HCT116 (cell line): ENCODE measurements around the gene SMIM41. TPM values are rescaled to one million over a fixed set of nuclear protein-coding genes. Genes with fewer than 3 reads are reported as not detected.

Source experiments
- ATAC-seq: fragments of 200-7000 bp; cut with Tn5 transposase; 2 replicates; pipeline ENCODE4 v1.9.1; 2020; ENCODE audit warnings: mild to moderate bottlenecking, moderate library complexity
- BruUV-seq: library from RNA; stranded (reverse); fragments of 400-500 nt; replicated peaks from 2 replicates; lab custom pipeline; 2021; lab: Mats Ljungman, UMichigan
- CTCF ChIA-PET: fragments of 300-600 bp; sonication (Branson Sonifier 250); formaldehyde crosslinking; loops from one replicate; lab custom pipeline; 2021; ENCODE audit warnings: antibody characterized with exemption; lab: Charles Lee
- POLR2A ChIA-PET: fragments of 300-600, 350-600 bp; sonication (Branson Sonifier 250); formaldehyde crosslinking; loops from one replicate; lab custom pipeline; 2021; ENCODE audit warnings: antibody characterized with exemption; lab: Charles Lee
- RAD21 ChIA-PET, 2 experiments: fragments of 300-600 bp; sonication (Branson Sonifier 250); formaldehyde crosslinking; loops; one replicate each; lab custom pipeline; 2023; ENCODE audit warnings: low total read pairs in 2 of 2; ENCODE audit not compliant: uncharacterized antibody in 2 of 2, unreplicated experiment in 2 of 2, low non-redundant PET in 1 of 2; lab: Charles Lee
- DNase-seq: peaks from one replicate; pipeline ENCODE4 v3.0.0-alpha.2; 2010; ENCODE audit warnings: low read depth, low spot score
- H2AFZ ChIP-seq: fragments of 200-600 bp; shearing (Covaris generic), sonication (generic); 2 replicates; pipeline ENCODE4 v1.6.1; 2017; ENCODE audit warnings: low read depth, mixed run types, mixed read lengths, antibody characterized with exemption, low read length; ENCODE audit not compliant: poor library complexity, severe bottlenecking
- H3K27ac ChIP-seq: 2 replicates; pipeline ENCODE4 v1.5.1; 2012; ENCODE audit warnings: low read depth, low read length
- H3K27me3 ChIP-seq: fragments of 200-600 bp; sonication (generic); 2 replicates; pipeline ENCODE4 v1.6.1; 2016; ENCODE audit warnings: mixed run types, low read length, mixed read lengths; ENCODE audit not compliant: insufficient read depth
- H3K36me3 ChIP-seq, 2 experiments: fragments of 200-500 bp in 1 of 2; fragments of 200-600 bp in 1 of 2; sonication (Bioruptor generic) in 1 of 2; sonication (generic) in 1 of 2; 2 replicates each; pipeline versions ENCODE4 v1.5.1 to v1.6.1; 2014 to 2016; ENCODE audit warnings: low read length in 2 of 2, inconsistent platforms in 1 of 2, mixed read lengths in 1 of 2, mixed run types in 1 of 2; ENCODE audit not compliant: insufficient read depth in 2 of 2, control insufficient read depth in 1 of 2
- H3K4me1 ChIP-seq, 2 experiments: fragments of 200-600 bp in 1 of 2; sonication (generic) in 1 of 2; 2 replicates each; pipeline versions ENCODE4 v1.5.1 to v1.6.1; 2012 to 2017; ENCODE audit warnings: low read length in 2 of 2, inconsistent platforms in 1 of 2, mild to moderate bottlenecking in 1 of 2, mixed read lengths in 1 of 2, mixed run types in 1 of 2, moderate library complexity in 1 of 2; ENCODE audit not compliant: insufficient read depth in 2 of 2, control insufficient read depth in 1 of 2
- H3K4me2 ChIP-seq: fragments of 200-600 bp; sonication (generic); 2 replicates; pipeline ENCODE4 v1.6.1; 2017; ENCODE audit warnings: mixed run types, low read length, mixed read lengths
- H3K4me3 ChIP-seq, 2 experiments: fragments of 200-600 bp in 1 of 2; sonication (generic) in 1 of 2; replicated peaks in 1 of 2; 2 replicates each; pipeline ENCODE4 v1.5.1; 2011 to 2016; ENCODE audit warnings: low read length in 2 of 2, control low read depth in 1 of 2, low read depth in 1 of 2, mild to moderate bottlenecking in 1 of 2, mixed read lengths in 1 of 2, mixed run types in 1 of 2
- H3K79me2 ChIP-seq: fragments of 200-600 bp; sonication (generic); 2 replicates; pipeline ENCODE4 v1.6.1; 2017; ENCODE audit warnings: mild to moderate bottlenecking, mixed run types, low read length, moderate library complexity, mixed read lengths; ENCODE audit not compliant: insufficient read depth
- H3K9ac ChIP-seq: fragments of 200-600 bp; sonication (generic); 2 replicates; pipeline ENCODE4 v1.6.1; 2016; ENCODE audit warnings: low read length, mixed read lengths
- H3K9me2 ChIP-seq: fragments of 200-600 bp; sonication (generic), shearing (Covaris generic); 2 replicates; pipeline ENCODE4 v1.6.1; 2017; ENCODE audit warnings: mixed run types, mild to moderate bottlenecking, moderate library complexity; ENCODE audit not compliant: insufficient read depth
- H3K9me3 ChIP-seq, 2 experiments: fragments of 200-500 bp in 1 of 2; fragments of 200-600 bp in 1 of 2; sonication (Bioruptor generic) in 1 of 2; sonication (generic) in 1 of 2; 2 replicates each; pipeline ENCODE4 v1.6.1; 2014 to 2017; ENCODE audit warnings: low read length in 2 of 2, mixed read lengths in 2 of 2, inconsistent platforms in 1 of 2, low read depth in 1 of 2, mild to moderate bottlenecking in 1 of 2, mixed run types in 1 of 2, moderate library complexity in 1 of 2; ENCODE audit not compliant: control insufficient read depth in 1 of 2, insufficient read depth in 1 of 2
- H4K20me1 ChIP-seq: fragments of 200-600 bp; sonication (generic), shearing (Covaris generic); 2 replicates; pipeline ENCODE4 v1.6.1; 2017; ENCODE audit warnings: mixed run types, mild to moderate bottlenecking, moderate library complexity; ENCODE audit not compliant: insufficient read depth
- ATF3 ChIP-seq: IDR thresholded peaks from 2 replicates; pipeline ENCODE4 v1.6.1; 2012
- CBX3 ChIP-seq: IDR thresholded peaks from 2 replicates; pipeline ENCODE4 v1.6.1; 2012; ENCODE audit warnings: low read depth
- CEBPB ChIP-seq: IDR thresholded peaks from 2 replicates; pipeline ENCODE4 v1.6.1; 2012; ENCODE audit warnings: low read depth
- CTCF ChIP-seq, 3 experiments: fragments of 200-600 bp in 1 of 3; sonication (generic) in 1 of 3; IDR thresholded peaks in 2 of 3; conservative IDR thresholded peaks in 1 of 3; 2 replicates each; pipeline ENCODE4 v1.5.1; 2012 to 2017; ENCODE audit warnings: low read depth in 2 of 3, low read length in 2 of 3, antibody characterized with exemption in 1 of 3, borderline replicate concordance in 1 of 3, control low read depth in 1 of 3, mild to moderate bottlenecking in 1 of 3, mixed read lengths in 1 of 3, mixed run types in 1 of 3, moderate library complexity in 1 of 3; ENCODE audit not compliant: insufficient read depth in 1 of 3
- EGR1 ChIP-seq: IDR thresholded peaks from 2 replicates; pipeline ENCODE4 v1.6.1; 2012; ENCODE audit warnings: low read depth
- ELF1 ChIP-seq: IDR thresholded peaks from 2 replicates; pipeline ENCODE4 v1.6.1; 2012; ENCODE audit warnings: low read depth, borderline replicate concordance
- EZH2 ChIP-seq: fragments of 200-600 bp; sonication (generic); IDR thresholded peaks from 2 replicates; pipeline ENCODE4 v1.6.1; 2017; ENCODE audit warnings: antibody characterized with exemption, mixed run types
- EZH2phosphoT487 ChIP-seq: fragments of 200-600 bp; IDR thresholded peaks from 2 replicates; pipeline ENCODE4 v1.6.1; 2018; ENCODE audit warnings: antibody characterized with exemption, borderline replicate concordance
- FOSL1 ChIP-seq: IDR thresholded peaks from 2 replicates; pipeline ENCODE4 v1.6.1; 2012; ENCODE audit warnings: low read depth
- MAX ChIP-seq: IDR thresholded peaks from 2 replicates; pipeline ENCODE4 v1.6.1; 2012
- POLR2A ChIP-seq: IDR thresholded peaks from 2 replicates; pipeline ENCODE4 v1.7.0; 2011; ENCODE audit warnings: borderline replicate concordance; ENCODE audit not compliant: insufficient read depth, insufficient read length; ENCODE audit errors: extremely low read depth
- POLR2AphosphoS5 ChIP-seq: IDR thresholded peaks from 2 replicates; pipeline ENCODE4 v1.6.1; 2011; ENCODE audit warnings: mild to moderate bottlenecking, low read depth, low read length, moderate library complexity
- RAD21 ChIP-seq: IDR thresholded peaks from 2 replicates; pipeline ENCODE4 v1.6.1; 2012; ENCODE audit warnings: low read depth, mild to moderate bottlenecking
- REST ChIP-seq: IDR thresholded peaks from 2 replicates; pipeline ENCODE4 v1.6.1; 2012; ENCODE audit warnings: low read depth
- SIN3A ChIP-seq: IDR thresholded peaks from 2 replicates; pipeline ENCODE4 v1.6.1; 2012; ENCODE audit warnings: low read depth
- TCF7L2 ChIP-seq: IDR thresholded peaks from 2 replicates; pipeline ENCODE4 v1.7.0; 2011; ENCODE audit warnings: borderline replicate concordance, inconsistent platforms; ENCODE audit not compliant: insufficient read depth, insufficient read length; ENCODE audit errors: extremely low read depth
- YY1 ChIP-seq: IDR thresholded peaks from 2 replicates; pipeline ENCODE4 v1.6.1; 2011; ENCODE audit warnings: low read length, low read depth, moderate library complexity, mild to moderate bottlenecking; ENCODE audit not compliant: insufficient replicate concordance; ENCODE audit errors: extremely low read depth
- ZBTB33 ChIP-seq: IDR thresholded peaks from 2 replicates; pipeline ENCODE4 v1.6.1; 2011; ENCODE audit warnings: mild to moderate bottlenecking, low read length, moderate library complexity; ENCODE audit not compliant: insufficient replicate concordance; ENCODE audit errors: extremely low read depth
- ZFX ChIP-seq: fragments of 450-650 bp; IDR thresholded peaks from 2 replicates; pipeline ENCODE4 v1.6.1; 2017
- ZNF274 ChIP-seq: fragments of 200-500 bp; sonication (Bioruptor generic); IDR thresholded peaks from 2 replicates; pipeline ENCODE4 v1.6.1; 2014; ENCODE audit warnings: mild to moderate bottlenecking, low read depth, low read length, inconsistent platforms
- intact Hi-C: fragments of 100-400 bp; cut with micrococcal nuclease; formaldehyde crosslinking; loops from 2 replicates; pipeline ENCODE4 v1.10.0; 2022
- total RNA-seq: library from RNA; stranded (reverse); gene quantifications from one replicate; pipeline ENCODE4 v1.2.1, GENCODE V29; 2021; ENCODE audit not compliant: unreplicated experiment

SMIM41 gene
- total RNA-seq, 1 experiment from 2014 or later: not detected

GRCh38 chr12:52130711-52131110, 51.2 kb downstream of the SMIM41 start:
- no peak overlapping the region for H3K4me2 ChIP-seq
- no peaks in the 10 kb centered on the region for H4K20me1 ChIP-seq
- H3K27ac ChIP-seq: no peak overlapping the region
- intact Hi-C loops: no loop called here
- no TSS peak for BruUV-seq
- no peaks in the 10 kb centered on the region for H3K36me3 ChIP-seq
- DNase-seq (no peak), ATAC-seq (no peak)
- no peaks in the 10 kb centered on the region for H3K79me2 ChIP-seq
- H3K9me2 ChIP-seq: no peaks in the 10 kb centered on the region
- ChIA-PET POLR2A (no interaction called here), CTCF (interaction anchor here (0.8 to 1.7 kb wide), 2 partner anchors 9 to 10 kb away, joined by 3 to 5 read pairs; no protein-coding TSS in a partner anchor), RAD21 (no interaction called here)
- no peak for TF ChIP-seq ZNF274
- TF ChIP-seq REST: no peak
- no peak for TF ChIP-seq EGR1
- no peak for TF ChIP-seq FOSL1
- no peak for TF ChIP-seq MAX
- no peak for TF ChIP-seq EZH2phosphoT487
- no peak for TF ChIP-seq ELF1
- TF ChIP-seq ATF3: no peak
- TF ChIP-seq RAD21: no peak
- TF ChIP-seq POLR2A: no peak
- TF ChIP-seq TCF7L2: no peak
- no peak for TF ChIP-seq CBX3
- TF ChIP-seq ZBTB33: no peak
- no peak for TF ChIP-seq YY1
- TF ChIP-seq ZFX: no peak
- TF ChIP-seq POLR2AphosphoS5: no peak
- TF ChIP-seq SIN3A: no peak
- TF ChIP-seq CEBPB: no peak
- TF ChIP-seq CTCF (IDR thresholded peaks at IDR 0.05 in 2 of 3, conservative IDR thresholded peaks at IDR 0.05 in 1 of 3; ENCODE audit: borderline replicate concordance in 1 of 3, insufficient read depth in 1 of 3, low read depth in 2 of 3, low read length in 2 of 3): no peak
- no peak for TF ChIP-seq EZH2
- no peak overlapping the region for H3K4me3 ChIP-seq
- H3K27me3 ChIP-seq: no peaks in the 10 kb centered on the region
- no peak overlapping the region for H2AFZ ChIP-seq
- no peaks in the 10 kb centered on the region for H3K4me1 ChIP-seq
- H3K9me3 ChIP-seq: no peaks in the 10 kb centered on the region
- no peak overlapping the region for H3K9ac ChIP-seq
